HCT116 (cell line): ENCODE measurements around the gene C20orf204. TPM values are rescaled to one million over a fixed set of nuclear protein-coding genes. Genes with fewer than 3 reads are reported as not detected.

Source experiments
- ATAC-seq: fragments of 200-7000 bp; cut with Tn5 transposase; 2 replicates; pipeline ENCODE4 v1.9.1; 2020; ENCODE audit warnings: mild to moderate bottlenecking, moderate library complexity
- BruUV-seq: library from RNA; stranded (reverse); fragments of 400-500 nt; replicated peaks from 2 replicates; lab custom pipeline; 2021; lab: Mats Ljungman, UMichigan
- CTCF ChIA-PET: fragments of 300-600 bp; sonication (Branson Sonifier 250); formaldehyde crosslinking; loops from one replicate; lab custom pipeline; 2021; ENCODE audit warnings: antibody characterized with exemption; lab: Charles Lee
- POLR2A ChIA-PET: fragments of 300-600, 350-600 bp; sonication (Branson Sonifier 250); formaldehyde crosslinking; loops from one replicate; lab custom pipeline; 2021; ENCODE audit warnings: antibody characterized with exemption; lab: Charles Lee
- RAD21 ChIA-PET, 2 experiments: fragments of 300-600 bp; sonication (Branson Sonifier 250); formaldehyde crosslinking; loops; one replicate each; lab custom pipeline; 2023; ENCODE audit warnings: low total read pairs in 2 of 2; ENCODE audit not compliant: uncharacterized antibody in 2 of 2, unreplicated experiment in 2 of 2, low non-redundant PET in 1 of 2; lab: Charles Lee
- DNase-seq: peaks from one replicate; pipeline ENCODE4 v3.0.0-alpha.2; 2010; ENCODE audit warnings: low read depth, low spot score
- H2AFZ ChIP-seq: fragments of 200-600 bp; shearing (Covaris generic), sonication (generic); 2 replicates; pipeline ENCODE4 v1.6.1; 2017; ENCODE audit warnings: low read depth, mixed run types, mixed read lengths, antibody characterized with exemption, low read length; ENCODE audit not compliant: poor library complexity, severe bottlenecking
- H3K27ac ChIP-seq: 2 replicates; pipeline ENCODE4 v1.5.1; 2012; ENCODE audit warnings: low read depth, low read length
- H3K27me3 ChIP-seq: fragments of 200-600 bp; sonication (generic); 2 replicates; pipeline ENCODE4 v1.6.1; 2016; ENCODE audit warnings: mixed run types, low read length, mixed read lengths; ENCODE audit not compliant: insufficient read depth
- H3K36me3 ChIP-seq, 2 experiments: fragments of 200-500 bp in 1 of 2; fragments of 200-600 bp in 1 of 2; sonication (Bioruptor generic) in 1 of 2; sonication (generic) in 1 of 2; 2 replicates each; pipeline versions ENCODE4 v1.5.1 to v1.6.1; 2014 to 2016; ENCODE audit warnings: low read length in 2 of 2, inconsistent platforms in 1 of 2, mixed read lengths in 1 of 2, mixed run types in 1 of 2; ENCODE audit not compliant: insufficient read depth in 2 of 2, control insufficient read depth in 1 of 2
- H3K4me1 ChIP-seq, 2 experiments: fragments of 200-600 bp in 1 of 2; sonication (generic) in 1 of 2; 2 replicates each; pipeline versions ENCODE4 v1.5.1 to v1.6.1; 2012 to 2017; ENCODE audit warnings: low read length in 2 of 2, inconsistent platforms in 1 of 2, mild to moderate bottlenecking in 1 of 2, mixed read lengths in 1 of 2, mixed run types in 1 of 2, moderate library complexity in 1 of 2; ENCODE audit not compliant: insufficient read depth in 2 of 2, control insufficient read depth in 1 of 2
- H3K4me2 ChIP-seq: fragments of 200-600 bp; sonication (generic); 2 replicates; pipeline ENCODE4 v1.6.1; 2017; ENCODE audit warnings: mixed run types, low read length, mixed read lengths
- H3K4me3 ChIP-seq, 2 experiments: fragments of 200-600 bp in 1 of 2; sonication (generic) in 1 of 2; replicated peaks in 1 of 2; 2 replicates each; pipeline ENCODE4 v1.5.1; 2011 to 2016; ENCODE audit warnings: low read length in 2 of 2, control low read depth in 1 of 2, low read depth in 1 of 2, mild to moderate bottlenecking in 1 of 2, mixed read lengths in 1 of 2, mixed run types in 1 of 2
- H3K79me2 ChIP-seq: fragments of 200-600 bp; sonication (generic); 2 replicates; pipeline ENCODE4 v1.6.1; 2017; ENCODE audit warnings: mild to moderate bottlenecking, mixed run types, low read length, moderate library complexity, mixed read lengths; ENCODE audit not compliant: insufficient read depth
- H3K9ac ChIP-seq: fragments of 200-600 bp; sonication (generic); 2 replicates; pipeline ENCODE4 v1.6.1; 2016; ENCODE audit warnings: low read length, mixed read lengths
- H3K9me2 ChIP-seq: fragments of 200-600 bp; sonication (generic), shearing (Covaris generic); 2 replicates; pipeline ENCODE4 v1.6.1; 2017; ENCODE audit warnings: mixed run types, mild to moderate bottlenecking, moderate library complexity; ENCODE audit not compliant: insufficient read depth
- H3K9me3 ChIP-seq, 2 experiments: fragments of 200-500 bp in 1 of 2; fragments of 200-600 bp in 1 of 2; sonication (Bioruptor generic) in 1 of 2; sonication (generic) in 1 of 2; 2 replicates each; pipeline ENCODE4 v1.6.1; 2014 to 2017; ENCODE audit warnings: low read length in 2 of 2, mixed read lengths in 2 of 2, inconsistent platforms in 1 of 2, low read depth in 1 of 2, mild to moderate bottlenecking in 1 of 2, mixed run types in 1 of 2, moderate library complexity in 1 of 2; ENCODE audit not compliant: control insufficient read depth in 1 of 2, insufficient read depth in 1 of 2
- H4K20me1 ChIP-seq: fragments of 200-600 bp; sonication (generic), shearing (Covaris generic); 2 replicates; pipeline ENCODE4 v1.6.1; 2017; ENCODE audit warnings: mixed run types, mild to moderate bottlenecking, moderate library complexity; ENCODE audit not compliant: insufficient read depth
- ATF3 ChIP-seq: IDR thresholded peaks from 2 replicates; pipeline ENCODE4 v1.6.1; 2012
- CEBPB ChIP-seq: IDR thresholded peaks from 2 replicates; pipeline ENCODE4 v1.6.1; 2012; ENCODE audit warnings: low read depth
- EGR1 ChIP-seq: IDR thresholded peaks from 2 replicates; pipeline ENCODE4 v1.6.1; 2012; ENCODE audit warnings: low read depth
- MAX ChIP-seq: IDR thresholded peaks from 2 replicates; pipeline ENCODE4 v1.6.1; 2012
- POLR2A ChIP-seq: IDR thresholded peaks from 2 replicates; pipeline ENCODE4 v1.7.0; 2011; ENCODE audit warnings: borderline replicate concordance; ENCODE audit not compliant: insufficient read depth, insufficient read length; ENCODE audit errors: extremely low read depth
- POLR2AphosphoS5 ChIP-seq: IDR thresholded peaks from 2 replicates; pipeline ENCODE4 v1.6.1; 2011; ENCODE audit warnings: mild to moderate bottlenecking, low read depth, low read length, moderate library complexity
- RAD21 ChIP-seq: IDR thresholded peaks from 2 replicates; pipeline ENCODE4 v1.6.1; 2012; ENCODE audit warnings: low read depth, mild to moderate bottlenecking
- REST ChIP-seq: IDR thresholded peaks from 2 replicates; pipeline ENCODE4 v1.6.1; 2012; ENCODE audit warnings: low read depth
- SRF ChIP-seq: IDR thresholded peaks from 2 replicates; pipeline ENCODE4 v1.6.1; 2012; ENCODE audit warnings: low read depth
- TCF7L2 ChIP-seq: IDR thresholded peaks from 2 replicates; pipeline ENCODE4 v1.7.0; 2011; ENCODE audit warnings: borderline replicate concordance, inconsistent platforms; ENCODE audit not compliant: insufficient read depth, insufficient read length; ENCODE audit errors: extremely low read depth
- ZBTB33 ChIP-seq: IDR thresholded peaks from 2 replicates; pipeline ENCODE4 v1.6.1; 2011; ENCODE audit warnings: mild to moderate bottlenecking, low read length, moderate library complexity; ENCODE audit not compliant: insufficient replicate concordance; ENCODE audit errors: extremely low read depth
- intact Hi-C: fragments of 100-400 bp; cut with micrococcal nuclease; formaldehyde crosslinking; loops from 2 replicates; pipeline ENCODE4 v1.10.0; 2022
- total RNA-seq: library from RNA; stranded (reverse); gene quantifications from one replicate; pipeline ENCODE4 v1.2.1, GENCODE V29; 2021; ENCODE audit not compliant: unreplicated experiment

Gene C20orf204
- total RNA-seq, 1 experiment from 2014 or later = 2.5 TPM

- no peaks in the 10 kb centered on the region for H3K9me3 ChIP-seq
- H3K27ac ChIP-seq = peak overlapping the region; percentile 92
- H3K27me3 ChIP-seq = no peaks in the 10 kb centered on the region
- H3K79me2 ChIP-seq = no peaks in the 10 kb centered on the region
- CTCF ChIA-PET = interaction anchor here (0.7 to 5.1 kb wide), 11 partner anchors 8 to 543 kb away, joined by 3 to 35 read pairs (median 8); partner anchors contain the start of genes PRPF6 and TCEA2
- peak; percentile 28 for ATAC-seq
- peak overlapping the region; percentile 96 for H3K4me2 ChIP-seq
- peaks cover 7 to 25% of the 10 kb centered on the region in 2 experiments for H3K4me1 ChIP-seq
- POLR2A ChIA-PET = interaction anchor here (1.0 to 1.6 kb wide), 4 partner anchors 23 to 175 kb away, joined by 3 to 6 read pairs (median 4); partner anchors contain the start of genes TCEA2 and TPD52L2
- intact Hi-C loops = loop anchor here (1.0 kb wide), 1 partner anchor 81 kb away; no protein-coding TSS in a partner anchor
- no peak for DNase-seq
- TF ChIP-seq SRF (no peak), ATF3 (no peak), REST (no peak), EGR1 (no peak), TCF7L2 (no peak), MAX (no peak), CEBPB (no peak), POLR2A (no peak), RAD21 (no peak), POLR2AphosphoS5 (no peak), ZBTB33 (no peak)
- RAD21 ChIA-PET = interaction anchor here (0.6 to 1.1 kb wide), 2 partner anchors 26 to 464 kb away, joined by 3 to 4 read pairs; no protein-coding TSS in a partner anchor
- H3K9me2 ChIP-seq = no peaks in the 10 kb centered on the region
- no peak overlapping the region for H2AFZ ChIP-seq
- no peaks in the 10 kb centered on the region for H4K20me1 ChIP-seq
- no TSS peak for BruUV-seq
- peak overlapping the region; percentile 63 for H3K9ac ChIP-seq
- H3K36me3 ChIP-seq = no peaks in the 10 kb centered on the region
- H3K4me3 ChIP-seq = peak overlapping the region; percentile 43 to 65
These were observed 3.5 kb downstream of the C20orf204 start for GRCh38 chr20:64039293-64040160.
